Kidney epithelial cell (primary cell): Measurements from ENCODE around the gene SLC35E1. TPM values are rescaled to one million over a fixed set of nuclear protein-coding genes. Genes with fewer than 3 reads are reported as not detected.

ENCODE experiments used
- DNase-seq: peaks from one replicate; pipeline ENCODE4 v3.0.0-alpha.2; 2010; ENCODE audit warnings: low read depth
- H3K27me3 ChIP-seq: 2 replicates; pipeline ENCODE4 v1.6.0; 2011; ENCODE audit warnings: low read length; ENCODE audit not compliant: control insufficient read depth, insufficient read depth
- H3K36me3 ChIP-seq: 2 replicates; pipeline ENCODE4 v1.5.1; 2011; ENCODE audit warnings: low read length; ENCODE audit not compliant: control insufficient read depth, insufficient read depth
- H3K4me3 ChIP-seq: 2 replicates; pipeline ENCODE4 v1.5.1; 2011; ENCODE audit warnings: low read depth, mild to moderate bottlenecking, control low read depth, low read length
- total RNA-seq: library from RNA; depleted of rRNA; stranded (reverse); fragments of >200 nt; gene quantifications from 2 replicates; pipeline ENCODE4 v1.2.3, GENCODE V29; 2015
- TF ChIP-seq, protein P1 (sequence below): IDR thresholded peaks from 2 replicates; pipeline ENCODE4 v1.5.1; 2011; ENCODE audit warnings: mild to moderate bottlenecking, moderate library complexity, low read length, control low read depth, inconsistent platforms; ENCODE audit not compliant: insufficient read depth, poor library complexity, severe bottlenecking

Gene SLC35E1
- total RNA-seq, 1 donor from 2014 or later: 60.9 TPM

DNA sequence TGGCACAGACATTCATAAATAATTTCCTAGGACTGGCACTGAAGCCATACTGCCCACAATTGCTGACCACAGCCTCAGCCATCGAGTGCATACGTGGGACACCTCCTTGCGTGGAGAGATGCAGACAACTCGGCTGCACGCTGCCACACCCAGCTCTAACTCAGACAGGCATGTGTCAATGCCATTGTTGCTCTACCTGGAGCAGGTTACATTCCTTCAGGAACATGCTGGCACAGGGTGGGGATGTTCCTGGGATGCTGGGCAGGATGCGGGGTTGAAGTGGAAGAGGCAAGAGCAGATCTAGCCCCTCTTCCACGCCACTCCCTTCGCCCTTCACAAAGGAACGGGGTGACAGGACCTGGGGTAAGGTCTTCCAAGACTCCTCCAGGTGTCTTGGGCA lies 24.2 kb upstream of the SLC35E1 start:
- no peak for DNase-seq
- H3K36me3 ChIP-seq: no peaks in the 10 kb centered on the region
- no peaks in the 10 kb centered on the region for H3K27me3 ChIP-seq
- no peak overlapping the region for H3K4me3 ChIP-seq
- TF ChIP-seq, protein P1, sequence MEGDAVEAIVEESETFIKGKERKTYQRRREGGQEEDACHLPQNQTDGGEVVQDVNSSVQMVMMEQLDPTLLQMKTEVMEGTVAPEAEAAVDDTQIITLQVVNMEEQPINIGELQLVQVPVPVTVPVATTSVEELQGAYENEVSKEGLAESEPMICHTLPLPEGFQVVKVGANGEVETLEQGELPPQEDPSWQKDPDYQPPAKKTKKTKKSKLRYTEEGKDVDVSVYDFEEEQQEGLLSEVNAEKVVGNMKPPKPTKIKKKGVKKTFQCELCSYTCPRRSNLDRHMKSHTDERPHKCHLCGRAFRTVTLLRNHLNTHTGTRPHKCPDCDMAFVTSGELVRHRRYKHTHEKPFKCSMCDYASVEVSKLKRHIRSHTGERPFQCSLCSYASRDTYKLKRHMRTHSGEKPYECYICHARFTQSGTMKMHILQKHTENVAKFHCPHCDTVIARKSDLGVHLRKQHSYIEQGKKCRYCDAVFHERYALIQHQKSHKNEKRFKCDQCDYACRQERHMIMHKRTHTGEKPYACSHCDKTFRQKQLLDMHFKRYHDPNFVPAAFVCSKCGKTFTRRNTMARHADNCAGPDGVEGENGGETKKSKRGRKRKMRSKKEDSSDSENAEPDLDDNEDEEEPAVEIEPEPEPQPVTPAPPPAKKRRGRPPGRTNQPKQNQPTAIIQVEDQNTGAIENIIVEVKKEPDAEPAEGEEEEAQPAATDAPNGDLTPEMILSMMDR: no peak

DNA sequence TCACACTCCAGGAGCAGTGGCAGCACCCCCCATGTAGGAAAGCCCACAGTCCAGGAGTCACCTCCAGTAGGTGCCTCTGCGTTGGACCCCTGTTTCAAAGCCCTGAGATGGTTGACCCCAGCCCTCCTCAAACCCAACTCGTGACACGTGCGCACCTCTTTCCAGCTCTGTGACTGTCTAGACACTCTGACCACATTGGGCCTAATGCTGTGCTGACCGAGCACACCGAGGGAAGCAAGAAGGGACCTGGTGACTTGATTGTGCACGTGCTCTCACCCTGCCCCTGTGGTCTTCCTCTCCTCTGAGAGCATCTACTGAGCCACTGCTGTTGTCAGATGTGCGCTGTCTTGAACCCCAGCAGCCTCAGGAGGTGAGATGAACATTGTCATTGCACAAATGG lies 22.9 kb upstream of the SLC35E1 start:
- TF ChIP-seq, protein P1: no peak
- no peak for DNase-seq
- Histone ChIP-seq H3K27me3 (no peaks in the 10 kb centered on the region), H3K4me3 (no peak overlapping the region), H3K36me3 (no peaks in the 10 kb centered on the region)

DNA sequence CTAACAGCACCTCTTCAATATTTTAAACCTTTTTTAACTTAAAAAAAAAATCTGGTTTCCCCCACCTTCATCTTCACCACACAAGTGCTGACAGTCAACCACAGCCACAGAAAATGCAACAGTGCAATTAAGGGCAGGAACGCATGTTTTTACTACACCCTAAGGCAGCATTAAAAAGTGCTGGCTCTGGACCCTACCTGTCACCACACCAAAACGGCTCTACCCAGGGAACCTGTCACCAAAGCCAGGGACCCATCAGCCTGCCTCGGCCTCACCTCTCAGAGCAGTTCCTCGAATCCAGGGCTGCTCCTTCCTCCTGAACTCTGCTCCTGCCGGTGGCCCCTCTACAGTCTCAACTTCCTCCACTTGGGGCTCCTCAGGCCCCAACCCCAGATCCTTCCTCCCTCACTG lies 22.5 kb upstream of the SLC35E1 start:
- no peaks in the 10 kb centered on the region for H3K36me3 ChIP-seq
- TF ChIP-seq, protein P1: no peak
- no peaks in the 10 kb centered on the region for H3K27me3 ChIP-seq
- no peak for DNase-seq
- H3K4me3 ChIP-seq: no peak overlapping the region

DNA sequence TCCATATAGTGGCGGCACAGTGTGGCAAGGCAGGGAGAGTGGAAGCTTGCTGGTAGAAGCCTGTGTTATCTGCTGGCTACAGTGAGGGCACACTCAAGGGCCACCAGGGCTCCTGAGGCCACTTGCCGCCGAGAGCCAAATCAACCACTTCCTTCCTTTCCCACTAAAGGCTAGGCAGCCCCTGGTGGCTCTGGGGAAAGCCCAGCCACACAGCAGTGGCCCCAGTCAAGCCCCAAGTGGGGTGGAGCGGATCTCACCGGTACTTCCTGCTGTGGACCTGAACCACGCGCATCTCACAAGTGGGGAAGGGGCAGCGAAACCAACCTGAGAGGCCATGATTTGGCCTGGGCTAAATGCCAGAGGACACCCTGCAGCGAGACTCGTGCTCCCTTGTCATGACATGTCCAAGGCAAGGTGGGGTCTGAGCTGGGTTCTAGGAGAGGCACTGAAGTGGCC lies 21.9 kb upstream of the SLC35E1 start:
- Histone ChIP-seq H3K4me3 (no peak overlapping the region), H3K27me3 (no peaks in the 10 kb centered on the region), H3K36me3 (no peaks in the 10 kb centered on the region)
- DNase-seq: no peak
- TF ChIP-seq, protein P1: no peak

DNA sequence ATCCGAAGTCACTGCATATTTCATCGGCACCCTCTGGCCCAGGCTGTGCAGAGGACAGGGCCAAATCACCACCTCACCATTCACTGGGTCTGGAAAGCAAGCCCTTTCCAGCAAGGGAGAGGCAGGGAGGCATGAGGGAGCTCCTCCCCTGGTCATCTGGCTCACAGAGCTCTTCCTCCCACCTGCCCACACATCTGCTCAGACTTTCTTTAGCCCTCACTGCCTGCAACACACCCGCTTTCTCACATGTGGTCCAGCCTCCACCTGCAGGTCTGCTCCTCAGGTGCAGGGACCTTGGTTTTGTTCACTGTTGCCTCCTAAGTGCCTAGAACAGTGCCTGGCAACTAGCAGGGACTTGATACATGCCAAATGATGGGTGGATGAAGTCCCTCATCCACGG lies 21.0 kb upstream of the SLC35E1 start:
- DNase-seq: no peak
- TF ChIP-seq, protein P1: no peak
- no peak overlapping the region for H3K4me3 ChIP-seq

DNA sequence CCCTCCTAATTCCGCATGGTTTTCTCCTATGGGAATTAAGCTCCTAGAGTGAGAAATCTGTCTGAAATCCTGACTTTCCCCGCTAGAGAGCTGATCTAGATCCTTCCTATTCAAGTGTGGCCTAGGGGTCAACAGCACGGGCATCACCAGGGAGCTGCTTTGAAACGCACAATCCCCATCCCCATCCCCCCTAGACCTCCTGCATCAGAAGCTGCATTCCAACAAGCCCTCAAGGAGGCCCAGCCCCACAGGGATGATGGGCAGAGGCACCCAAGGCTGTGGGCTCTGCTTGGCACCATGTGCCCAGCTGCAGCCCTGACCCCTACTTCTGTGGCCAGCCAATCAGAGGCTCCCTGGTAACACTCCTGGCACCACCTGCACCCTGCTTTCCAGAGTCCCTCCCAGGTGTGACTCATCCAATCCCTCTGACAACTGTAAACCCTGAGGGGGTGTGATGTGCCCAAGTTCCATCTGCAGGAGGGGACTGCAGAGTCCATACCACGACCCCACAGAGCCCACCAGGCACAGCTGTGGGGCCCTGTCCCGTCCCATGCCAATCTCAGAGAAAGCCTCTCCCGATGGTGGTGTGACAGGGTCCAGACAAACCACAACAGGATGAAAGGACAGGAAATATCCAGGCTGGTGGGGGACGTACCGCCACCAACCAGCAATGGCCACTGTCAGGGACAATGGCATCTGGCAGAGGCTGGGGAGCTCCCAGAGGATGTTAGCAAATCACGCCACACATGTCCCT lies 19.8 kb upstream of the SLC35E1 start:
- no peaks in the 10 kb centered on the region for H3K36me3 ChIP-seq

More for the DNA sequence above, 21.0 kb upstream of the SLC35E1 start:
- no peaks in the 10 kb centered on the region for H3K36me3 ChIP-seq
- no peaks in the 10 kb centered on the region for H3K27me3 ChIP-seq

More for the DNA sequence above, 19.8 kb upstream of the SLC35E1 start:
- Histone ChIP-seq H3K27me3 (no peaks in the 10 kb centered on the region), H3K4me3 (no peak overlapping the region)
- no peak for DNase-seq
- TF ChIP-seq, protein P1: no peak
